ENCODE measurements around the gene TTI1.

DNA sequence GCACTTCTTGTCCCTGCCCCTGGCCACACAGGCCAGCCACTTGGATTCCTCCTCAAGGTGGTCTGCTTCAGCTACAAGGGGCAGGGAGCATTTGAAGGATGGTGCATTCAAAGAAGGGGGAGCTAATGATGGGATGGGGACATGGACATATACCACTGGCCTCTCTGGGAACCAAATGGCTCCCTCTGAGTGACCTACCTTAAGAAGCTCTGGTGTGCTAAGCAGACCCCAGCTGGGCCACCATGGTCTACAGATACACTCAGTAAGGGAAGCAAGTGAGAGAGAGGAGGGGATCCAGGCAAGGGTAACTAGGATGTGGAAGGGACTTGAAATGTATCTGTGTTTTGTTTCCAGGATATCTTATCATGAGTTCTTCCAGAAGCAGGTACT, 62.4 kb downstream of the TTI1 start:
- TF ChIP-seq BACH2 (CRISPR knock-in tag; IDR thresholded peaks at IDR 0.05; ENCODE audit: borderline replicate concordance): no peak
- no peak for TF ChIP-seq PPARA (CRISPR knock-in tag; IDR thresholded peaks at IDR 0.05; ENCODE audit: borderline replicate concordance)
- TF ChIP-seq ZFP3 (CRISPR knock-in tag; IDR thresholded peaks at IDR 0.05): no peak
- no peak for TF ChIP-seq ARNTL (CRISPR knock-in tag; IDR thresholded peaks at IDR 0.05; ENCODE audit: borderline replicate concordance, low read depth)
- no peak for TF ChIP-seq ZNF8 (CRISPR knock-in tag; IDR thresholded peaks at IDR 0.05)
- TF ChIP-seq, protein P1, sequence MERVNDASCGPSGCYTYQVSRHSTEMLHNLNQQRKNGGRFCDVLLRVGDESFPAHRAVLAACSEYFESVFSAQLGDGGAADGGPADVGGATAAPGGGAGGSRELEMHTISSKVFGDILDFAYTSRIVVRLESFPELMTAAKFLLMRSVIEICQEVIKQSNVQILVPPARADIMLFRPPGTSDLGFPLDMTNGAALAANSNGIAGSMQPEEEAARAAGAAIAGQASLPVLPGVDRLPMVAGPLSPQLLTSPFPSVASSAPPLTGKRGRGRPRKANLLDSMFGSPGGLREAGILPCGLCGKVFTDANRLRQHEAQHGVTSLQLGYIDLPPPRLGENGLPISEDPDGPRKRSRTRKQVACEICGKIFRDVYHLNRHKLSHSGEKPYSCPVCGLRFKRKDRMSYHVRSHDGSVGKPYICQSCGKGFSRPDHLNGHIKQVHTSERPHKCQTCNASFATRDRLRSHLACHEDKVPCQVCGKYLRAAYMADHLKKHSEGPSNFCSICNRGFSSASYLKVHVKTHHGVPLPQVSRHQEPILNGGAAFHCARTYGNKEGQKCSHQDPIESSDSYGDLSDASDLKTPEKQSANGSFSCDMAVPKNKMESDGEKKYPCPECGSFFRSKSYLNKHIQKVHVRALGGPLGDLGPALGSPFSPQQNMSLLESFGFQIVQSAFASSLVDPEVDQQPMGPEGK (CRISPR knock-in tag; IDR thresholded peaks at IDR 0.05; ENCODE audit: borderline replicate concordance): no peak
- no peak for TF ChIP-seq CSDC2 (CRISPR knock-in tag; IDR thresholded peaks at IDR 0.05)
- TF ChIP-seq, protein P2, sequence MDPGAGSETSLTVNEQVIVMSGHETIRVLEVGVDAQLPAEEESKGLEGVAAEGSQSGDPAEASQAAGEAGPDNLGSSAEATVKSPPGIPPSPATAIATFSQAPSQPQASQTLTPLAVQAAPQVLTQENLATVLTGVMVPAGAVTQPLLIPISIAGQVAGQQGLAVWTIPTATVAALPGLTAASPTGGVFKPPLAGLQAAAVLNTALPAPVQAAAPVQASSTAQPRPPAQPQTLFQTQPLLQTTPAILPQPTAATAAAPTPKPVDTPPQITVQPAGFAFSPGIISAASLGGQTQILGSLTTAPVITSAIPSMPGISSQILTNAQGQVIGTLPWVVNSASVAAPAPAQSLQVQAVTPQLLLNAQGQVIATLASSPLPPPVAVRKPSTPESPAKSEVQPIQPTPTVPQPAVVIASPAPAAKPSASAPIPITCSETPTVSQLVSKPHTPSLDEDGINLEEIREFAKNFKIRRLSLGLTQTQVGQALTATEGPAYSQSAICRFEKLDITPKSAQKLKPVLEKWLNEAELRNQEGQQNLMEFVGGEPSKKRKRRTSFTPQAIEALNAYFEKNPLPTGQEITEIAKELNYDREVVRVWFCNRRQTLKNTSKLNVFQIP (CRISPR knock-in tag; IDR thresholded peaks at IDR 0.05; ENCODE audit: borderline replicate concordance, low read depth): no peak
- TF ChIP-seq ZC3H10 (CRISPR knock-in tag; IDR thresholded peaks at IDR 0.05): no peak
- no peak for TF ChIP-seq RARB (CRISPR knock-in tag; IDR thresholded peaks at IDR 0.05)
- TF ChIP-seq, protein P3, sequence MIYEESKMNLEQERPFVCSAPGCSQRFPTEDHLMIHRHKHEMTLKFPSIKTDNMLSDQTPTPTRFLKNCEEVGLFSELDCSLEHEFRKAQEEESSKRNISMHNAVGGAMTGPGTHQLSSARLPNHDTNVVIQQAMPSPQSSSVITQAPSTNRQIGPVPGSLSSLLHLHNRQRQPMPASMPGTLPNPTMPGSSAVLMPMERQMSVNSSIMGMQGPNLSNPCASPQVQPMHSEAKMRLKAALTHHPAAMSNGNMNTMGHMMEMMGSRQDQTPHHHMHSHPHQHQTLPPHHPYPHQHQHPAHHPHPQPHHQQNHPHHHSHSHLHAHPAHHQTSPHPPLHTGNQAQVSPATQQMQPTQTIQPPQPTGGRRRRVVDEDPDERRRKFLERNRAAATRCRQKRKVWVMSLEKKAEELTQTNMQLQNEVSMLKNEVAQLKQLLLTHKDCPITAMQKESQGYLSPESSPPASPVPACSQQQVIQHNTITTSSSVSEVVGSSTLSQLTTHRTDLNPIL (CRISPR knock-in tag; IDR thresholded peaks at IDR 0.05; ENCODE audit: low read depth): no peak
- TF ChIP-seq, protein P4, sequence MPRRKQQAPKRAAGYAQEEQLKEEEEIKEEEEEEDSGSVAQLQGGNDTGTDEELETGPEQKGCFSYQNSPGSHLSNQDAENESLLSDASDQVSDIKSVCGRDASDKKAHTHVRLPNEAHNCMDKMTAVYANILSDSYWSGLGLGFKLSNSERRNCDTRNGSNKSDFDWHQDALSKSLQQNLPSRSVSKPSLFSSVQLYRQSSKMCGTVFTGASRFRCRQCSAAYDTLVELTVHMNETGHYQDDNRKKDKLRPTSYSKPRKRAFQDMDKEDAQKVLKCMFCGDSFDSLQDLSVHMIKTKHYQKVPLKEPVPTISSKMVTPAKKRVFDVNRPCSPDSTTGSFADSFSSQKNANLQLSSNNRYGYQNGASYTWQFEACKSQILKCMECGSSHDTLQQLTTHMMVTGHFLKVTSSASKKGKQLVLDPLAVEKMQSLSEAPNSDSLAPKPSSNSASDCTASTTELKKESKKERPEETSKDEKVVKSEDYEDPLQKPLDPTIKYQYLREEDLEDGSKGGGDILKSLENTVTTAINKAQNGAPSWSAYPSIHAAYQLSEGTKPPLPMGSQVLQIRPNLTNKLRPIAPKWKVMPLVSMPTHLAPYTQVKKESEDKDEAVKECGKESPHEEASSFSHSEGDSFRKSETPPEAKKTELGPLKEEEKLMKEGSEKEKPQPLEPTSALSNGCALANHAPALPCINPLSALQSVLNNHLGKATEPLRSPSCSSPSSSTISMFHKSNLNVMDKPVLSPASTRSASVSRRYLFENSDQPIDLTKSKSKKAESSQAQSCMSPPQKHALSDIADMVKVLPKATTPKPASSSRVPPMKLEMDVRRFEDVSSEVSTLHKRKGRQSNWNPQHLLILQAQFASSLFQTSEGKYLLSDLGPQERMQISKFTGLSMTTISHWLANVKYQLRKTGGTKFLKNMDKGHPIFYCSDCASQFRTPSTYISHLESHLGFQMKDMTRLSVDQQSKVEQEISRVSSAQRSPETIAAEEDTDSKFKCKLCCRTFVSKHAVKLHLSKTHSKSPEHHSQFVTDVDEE (CRISPR knock-in tag; IDR thresholded peaks at IDR 0.05): no peak
